HG03439 (cell line): ENCODE measurements around the gene PDE10A.
"Not testable (repeated sequence)": the region's sequence is repeated elsewhere in the genome, so short reads cannot be mapped to it uniquely, and the experiment has no call there.

ENCODE experiments used
- ATAC-seq: cut with Tn5 transposase; IDR thresholded peaks from one replicate; pipeline ENCODE4 v1.9.1; 2021; ENCODE audit warnings: mild to moderate bottlenecking, moderate library complexity; ENCODE audit not compliant: unreplicated experiment

The PDE10A gene

GRCh38 chr6:165594584-165595333 is 68.3 kb downstream of the PDE10A start:
- ATAC-seq = no peak

DNA sequence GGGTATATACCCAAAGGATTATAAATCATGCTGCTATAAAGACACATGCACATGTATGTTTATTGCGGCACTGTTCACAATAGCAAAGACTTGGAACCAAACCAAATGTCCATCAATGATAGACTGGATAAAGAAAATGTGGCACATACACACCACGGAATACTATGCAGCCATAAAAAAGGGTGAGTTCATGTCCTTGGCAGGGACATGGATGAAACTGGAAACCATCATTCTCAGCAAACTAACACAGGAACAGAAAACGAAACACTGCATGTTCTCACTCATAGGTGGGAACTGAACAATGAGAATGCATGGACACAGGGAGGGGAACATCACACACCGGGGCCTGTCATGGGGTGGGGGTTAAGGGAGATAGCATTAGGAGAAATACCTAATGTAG is 70.1 kb downstream of the PDE10A start:
- not testable (repeated sequence) for ATAC-seq

DNA sequence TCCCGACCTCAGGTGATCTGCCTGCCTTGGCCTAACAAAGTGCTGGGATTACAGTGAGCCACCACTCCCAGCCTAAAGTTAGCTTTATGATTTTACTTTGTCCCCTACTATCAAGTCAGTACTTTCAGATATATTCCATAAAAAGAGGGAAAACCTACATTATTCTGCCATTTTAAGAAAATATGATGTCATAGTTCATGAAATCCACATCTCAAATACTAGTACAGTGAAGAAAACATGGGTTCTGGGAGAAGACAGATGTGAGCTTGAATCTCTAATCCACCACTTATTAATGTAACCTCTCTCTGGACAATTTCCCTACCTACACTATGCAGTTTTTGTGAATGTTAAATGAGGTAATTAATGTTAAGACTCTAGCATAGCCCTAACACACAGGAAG is 74.5 kb downstream of the PDE10A start:
- no peak for ATAC-seq

DNA sequence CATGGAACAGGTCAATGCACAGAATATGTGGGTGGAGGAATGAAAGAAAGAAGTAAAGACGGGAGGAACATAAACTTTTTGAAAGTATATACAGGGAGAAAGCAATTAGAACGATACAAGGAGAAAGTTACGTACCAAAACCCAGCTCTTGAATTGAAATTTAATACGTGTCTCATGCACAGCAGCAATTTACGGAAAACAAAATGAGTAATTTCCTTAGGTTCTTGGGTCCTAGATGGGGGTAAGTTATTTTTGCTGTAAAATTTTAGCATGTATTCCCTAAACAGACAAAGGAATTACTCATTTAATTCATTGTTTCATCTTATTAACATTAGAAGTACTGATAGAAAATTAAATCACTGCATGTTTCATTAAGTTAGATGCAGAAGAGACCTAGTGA is 75.8 kb downstream of the PDE10A start:
- ATAC-seq = no peak

DNA sequence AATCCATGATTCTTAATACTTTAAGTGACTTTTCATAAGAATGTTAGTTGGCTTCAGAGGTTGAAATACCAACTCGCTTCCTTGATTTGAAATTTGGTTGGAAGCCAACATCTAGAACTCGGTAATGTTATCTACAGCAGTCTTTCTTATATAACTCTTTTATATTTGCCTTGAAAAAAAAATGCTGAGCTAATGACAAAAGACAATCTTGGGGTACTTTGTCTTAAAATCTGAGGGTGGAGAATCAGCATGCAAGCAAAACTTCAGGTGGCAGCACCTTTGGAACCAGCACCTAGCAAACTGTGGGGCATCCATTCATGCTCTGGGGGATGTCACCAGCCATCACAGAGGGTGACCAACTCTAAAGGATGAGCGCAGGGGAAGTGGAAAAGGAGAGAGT is 76.3 kb downstream of the PDE10A start:
- ATAC-seq = no peak

DNA sequence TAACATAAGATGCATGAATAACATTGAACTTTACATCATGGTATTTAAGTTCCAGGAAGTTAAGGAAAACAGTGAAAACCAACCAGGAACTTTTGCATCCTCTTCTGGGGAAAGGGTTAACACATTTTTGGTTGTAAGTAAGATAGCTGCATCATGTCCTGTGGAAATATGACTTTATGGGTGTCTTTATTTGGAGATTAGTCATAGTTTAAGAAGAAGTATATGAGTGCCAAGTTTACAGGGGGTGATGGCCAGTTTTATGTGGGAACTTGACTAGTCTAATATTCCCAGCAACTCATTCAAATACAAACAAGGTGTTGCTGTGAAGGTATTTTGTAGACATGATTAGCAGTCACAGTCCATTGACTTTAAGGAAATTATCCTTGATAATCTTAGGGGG is 78.0 kb downstream of the PDE10A start:
- no peak for ATAC-seq

- no peak for ATAC-seq
These were observed 78.5 kb downstream of the PDE10A start for GRCh38 chr6:165584541-165584940.

GRCh38 chr6:165581678-165582077 is 81.4 kb downstream of the PDE10A start:
- ATAC-seq = no peak

DNA sequence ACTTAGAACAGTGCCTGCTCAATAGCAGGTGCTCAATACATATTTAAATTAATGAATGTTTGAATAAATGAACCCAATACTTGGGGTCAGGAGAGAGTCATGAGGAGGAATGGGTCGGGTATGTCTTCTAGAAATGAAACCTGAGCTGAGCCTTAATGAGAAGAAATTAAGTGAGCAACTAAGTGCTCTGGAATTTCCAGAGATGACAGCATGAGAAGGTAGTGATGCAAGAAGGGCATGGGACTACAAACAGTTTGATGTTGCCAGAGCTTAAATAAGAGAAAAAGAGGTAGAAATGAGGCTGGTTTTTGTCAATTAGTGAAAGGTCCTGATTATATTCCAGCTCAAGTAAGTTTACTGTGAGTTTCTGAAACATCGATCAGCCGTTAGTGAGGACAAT is 82.9 kb downstream of the PDE10A start:
- no peak for ATAC-seq

DNA sequence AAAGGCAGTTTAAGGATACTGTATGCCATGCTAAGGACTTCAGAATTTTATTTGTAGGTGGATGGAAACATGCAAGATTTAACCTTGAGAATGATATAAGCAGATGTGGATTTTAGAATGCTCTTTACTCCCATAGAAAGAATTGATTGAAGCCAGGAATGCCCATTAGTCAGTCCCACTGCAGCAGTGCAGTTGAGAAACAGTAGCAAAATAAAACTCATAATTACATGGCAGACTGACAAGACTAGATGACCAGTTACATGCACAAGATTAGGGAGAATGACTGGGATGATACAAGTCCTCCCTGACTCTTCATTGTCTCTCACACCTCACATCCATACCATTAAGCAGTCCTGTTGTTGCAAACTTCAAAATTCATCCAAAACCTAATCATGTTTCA is 83.9 kb downstream of the PDE10A start:
- ATAC-seq = no peak

DNA sequence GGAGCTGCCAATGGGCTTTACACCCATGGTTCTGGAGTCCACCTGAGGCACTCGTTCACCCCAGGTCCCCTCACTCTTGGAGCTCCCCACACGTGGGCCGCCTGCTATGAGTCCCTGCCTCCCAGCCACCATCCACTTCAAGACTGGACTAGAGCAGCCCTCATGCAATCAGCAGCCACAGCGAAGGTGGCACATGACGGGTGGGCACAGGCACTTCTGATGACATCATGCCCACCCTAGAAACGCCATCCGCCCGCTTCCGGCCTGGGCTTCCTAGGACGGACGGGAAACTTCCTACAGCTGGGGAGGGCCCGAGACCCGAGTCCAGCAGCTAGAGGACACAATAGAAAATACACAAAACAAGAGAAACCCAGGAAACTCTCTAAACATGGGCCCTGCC is 85.5 kb downstream of the PDE10A start:
- ATAC-seq = no peak

- ATAC-seq = no peak
These were observed 87.9 kb downstream of the PDE10A start for GRCh38 chr6:165575158-165575549.

- ATAC-seq = no peak
These were observed 88.6 kb downstream of the PDE10A start for GRCh38 chr6:165574220-165575157.

- no peak for ATAC-seq
These were observed 89.4 kb downstream of the PDE10A start for GRCh38 chr6:165573671-165574070.

- ATAC-seq = no peak
These were observed 91.3 kb downstream of the PDE10A start for GRCh38 chr6:165571721-165572132.

GRCh38 chr6:165571068-165571682 is 91.9 kb downstream of the PDE10A start:
- ATAC-seq = no peak

DNA sequence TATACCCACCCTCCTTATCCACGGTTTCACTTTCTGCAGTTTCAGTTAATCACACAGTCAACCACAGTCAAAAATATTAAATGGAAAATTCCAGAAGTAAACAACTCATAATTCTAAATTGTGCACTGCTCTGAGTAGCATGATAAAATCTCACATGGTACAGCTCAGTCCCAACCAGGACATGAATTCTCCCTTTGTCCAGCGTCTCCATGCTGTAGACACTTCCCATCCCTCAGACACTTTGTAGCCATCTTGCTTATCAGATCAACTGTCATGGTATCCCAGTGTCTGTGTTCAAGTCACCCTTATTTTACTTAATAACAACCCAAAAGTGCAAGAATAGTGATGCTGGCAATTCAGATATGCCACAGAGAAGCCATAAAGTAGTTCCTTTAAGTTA is 94.7 kb downstream of the PDE10A start:
- no peak for ATAC-seq

DNA sequence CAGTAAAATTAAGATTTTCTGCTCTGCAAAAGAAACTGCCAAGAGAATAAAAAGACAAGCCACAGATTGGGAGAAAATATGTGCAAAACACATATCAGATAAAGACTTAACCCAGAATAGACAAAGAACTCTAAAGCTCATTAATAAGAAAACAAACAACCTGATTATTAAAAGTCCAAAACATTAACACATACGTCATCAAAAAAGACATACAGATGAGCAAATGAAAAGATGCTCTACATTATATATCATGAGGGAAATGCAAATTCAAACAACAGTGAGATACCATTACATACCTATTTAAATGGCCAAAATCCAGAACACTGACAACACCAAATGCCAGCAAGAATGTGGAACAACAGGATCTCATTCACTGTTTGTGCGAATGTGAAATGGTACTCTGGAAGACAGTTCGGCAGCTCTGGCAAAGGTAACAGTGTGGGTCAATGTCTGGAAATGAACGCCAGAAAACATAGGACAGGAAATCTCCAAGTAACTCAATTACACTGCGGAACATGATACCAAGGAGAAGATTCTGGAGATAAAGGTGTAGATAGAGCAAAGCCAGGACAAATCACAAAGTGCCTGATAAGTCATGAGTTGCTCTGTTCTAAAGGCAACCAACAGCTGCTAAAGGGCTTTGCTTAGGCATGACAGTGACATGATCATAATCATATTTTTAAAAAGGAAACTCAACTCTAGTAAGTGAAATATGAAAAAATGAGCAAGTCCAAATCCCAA is 96.8 kb downstream of the PDE10A start:
- ATAC-seq = no peak

DNA sequence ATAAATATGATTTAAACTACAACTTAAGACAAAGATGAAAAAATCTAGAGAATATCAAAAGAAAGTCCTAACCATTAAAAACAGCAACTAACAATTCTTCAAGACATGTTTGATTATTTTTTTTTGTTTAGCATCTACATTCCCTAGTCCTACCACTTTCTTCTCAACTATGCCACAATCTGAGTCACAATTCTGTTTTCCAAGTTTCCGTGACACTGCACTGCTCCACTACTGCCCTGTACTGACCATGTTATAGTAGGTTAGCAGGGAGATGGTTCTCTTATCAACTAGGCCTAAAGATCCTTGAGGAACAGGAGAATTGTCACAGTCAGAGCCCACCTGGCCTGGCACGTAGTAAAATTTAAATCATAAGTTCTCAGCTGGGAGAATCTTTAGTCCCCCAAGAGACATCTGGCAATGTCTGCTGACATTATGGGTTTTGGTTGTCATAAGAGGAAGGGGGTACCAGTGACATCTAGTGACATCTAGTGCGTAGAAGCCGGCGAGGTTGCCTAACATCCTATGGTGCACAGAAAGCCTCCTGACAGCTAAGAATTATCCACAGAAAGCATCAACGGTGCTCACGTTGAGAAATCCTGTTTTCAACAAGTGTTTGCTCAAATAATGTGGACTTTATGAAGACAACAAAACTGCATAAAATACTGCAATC is 100.5 kb downstream of the PDE10A start:
- no peak for ATAC-seq

DNA sequence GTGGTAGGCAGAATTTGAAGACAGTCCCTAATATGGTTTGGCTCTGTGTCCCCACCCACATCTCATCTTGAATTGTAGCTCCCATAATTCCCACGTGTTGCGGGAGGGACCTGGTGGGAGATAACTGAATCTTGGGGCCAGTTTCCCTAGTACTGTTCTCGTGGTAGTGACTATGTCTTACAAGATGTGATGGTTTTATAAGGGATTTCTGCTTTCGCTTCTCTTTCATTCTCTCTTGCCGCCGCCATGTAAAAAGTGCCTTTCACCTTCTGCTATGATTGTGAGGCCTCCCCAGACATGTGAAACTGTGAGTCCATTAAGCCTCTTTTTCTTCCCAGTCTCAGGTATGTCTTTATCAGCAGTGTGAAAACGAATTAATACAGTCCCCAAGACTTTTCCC is 103.4 kb downstream of the PDE10A start:
- no peak for ATAC-seq
